GM12878 (cell line): ENCODE measurements around the gene ADPRHL1. TPM values are rescaled to one million over a fixed set of nuclear protein-coding genes. Genes with fewer than 3 reads are reported as not detected.
"Not testable (repeated sequence)": the region's sequence is repeated elsewhere in the genome, so short reads cannot be mapped to it uniquely, and the experiment has no call there.

ENCODE experiments used
- ATAC-seq: fragments of 200-7000 bp; cut with Tn5 transposase; 3 replicates; pipeline ENCODE4 v1.9.1; 2020; ENCODE audit warnings: mild to moderate bottlenecking, moderate library complexity
- BruUV-seq: library from RNA; stranded (reverse); fragments of 400-500 nt; replicated peaks from 2 replicates; lab custom pipeline; 2021; lab: Mats Ljungman, UMichigan
- CTCF ChIA-PET: fragments of 300-600 bp; sonication (Branson Sonifier 250); formaldehyde crosslinking; extraction: SDS; loops from one replicate; lab custom pipeline; 2021; ENCODE audit warnings: inconsistent platforms; lab: Yijun Ruan, JAX
- POLR2A ChIA-PET: fragments of 350-600 bp; formaldehyde crosslinking; extraction: SDS; loops from one replicate; lab custom pipeline; 2021; ENCODE audit warnings: inconsistent platforms; lab: Charles Lee
- RAD21 ChIA-PET: fragments of 300-600 bp; sonication (Branson Sonifier 250); formaldehyde crosslinking; loops from one replicate; lab custom pipeline; 2023; ENCODE audit warnings: antibody characterized with exemption; ENCODE audit not compliant: unreplicated experiment; lab: Charles Lee
- SMC1A ChIA-PET: fragments of 300-600 bp; sonication (Branson Sonifier 250); formaldehyde crosslinking; loops from one replicate; lab custom pipeline; 2023; ENCODE audit not compliant: unreplicated experiment, uncharacterized antibody; lab: Charles Lee
- DNase-seq: peaks from one replicate; pipeline ENCODE4 v3.0.0-alpha.2; 2011; ENCODE audit warnings: low read depth, low spot score
- FAIRE-seq: peaks from 3 replicates; lab custom pipeline; 2011; peaks lifted over from hg19 to GRCh38; lab: Jason Lieb, UNC
- H2AFZ ChIP-seq: 2 replicates; pipeline ENCODE4 v1.6.0; 2011; ENCODE audit warnings: low read depth, low read length, control low read depth; ENCODE audit not compliant: control insufficient read depth
- H3K27ac ChIP-seq: 2 replicates; pipeline ENCODE4 v1.5.1; 2011; ENCODE audit warnings: control low read depth; ENCODE audit not compliant: control insufficient read depth, insufficient read depth
- H3K27me3 ChIP-seq, 2 experiments: replicated peaks in 1 of 2; 2 replicates each; pipeline versions ENCODE4 v1.6.0 to v1.6.1; 2011; ENCODE audit warnings: low read length in 1 of 2; ENCODE audit not compliant: control insufficient read depth in 2 of 2, insufficient read depth in 2 of 2
- H3K36me3 ChIP-seq, 2 experiments: 2 replicates each; pipeline ENCODE4 v1.5.1; 2011; ENCODE audit warnings: low read length in 1 of 2; ENCODE audit not compliant: control insufficient read depth in 2 of 2, insufficient read depth in 2 of 2
- H3K4me1 ChIP-seq: 2 replicates; pipeline ENCODE4 v1.6.1; 2011; ENCODE audit warnings: mild to moderate bottlenecking, low read length, moderate library complexity, mixed read lengths; ENCODE audit not compliant: control insufficient read depth, insufficient read depth
- H3K4me2 ChIP-seq: 2 replicates; pipeline ENCODE4 v1.6.0; 2011; ENCODE audit warnings: control low read depth; ENCODE audit not compliant: control insufficient read depth, insufficient read depth
- H3K4me3 ChIP-seq: fragments of 200-600 bp; sonication (generic); 2 replicates; pipeline ENCODE4 v1.5.1; 2016
- H3K79me2 ChIP-seq: 2 replicates; pipeline ENCODE4 v1.6.0; 2011; ENCODE audit warnings: low read length; ENCODE audit not compliant: control insufficient read depth, insufficient read depth
- H3K9ac ChIP-seq: 2 replicates; pipeline ENCODE4 v1.8.0; 2011; ENCODE audit warnings: low read length, control low read depth, mixed read lengths; ENCODE audit not compliant: control insufficient read depth, insufficient read depth
- H3K9me3 ChIP-seq: replicated peaks from 3 replicates; pipeline ENCODE4 v1.5.1; 2011; ENCODE audit warnings: mild to moderate bottlenecking, low read length; ENCODE audit not compliant: control insufficient read depth, insufficient read depth
- H4K20me1 ChIP-seq: 2 replicates; pipeline ENCODE4 v1.6.0; 2011; ENCODE audit not compliant: control insufficient read depth, insufficient read depth
- BCL11A ChIP-seq: IDR thresholded peaks from 2 replicates; pipeline ENCODE4 v1.6.1; 2011; ENCODE audit warnings: low read depth, low read length
- BCLAF1 ChIP-seq: fragments of 450-650 bp; IDR thresholded peaks from 2 replicates; pipeline ENCODE4 v1.6.1; 2017; ENCODE audit warnings: antibody characterized with exemption, mild to moderate bottlenecking, moderate library complexity
- CBX5 ChIP-seq: sonication (generic); IDR thresholded peaks from 2 replicates; pipeline ENCODE4 v1.6.1; 2016; ENCODE audit warnings: low read depth, moderate library complexity, mild to moderate bottlenecking, inconsistent platforms
- HSF1 ChIP-seq: fragments of 150-350 bp; IDR thresholded peaks from 2 replicates; pipeline ENCODE4 v1.6.1; 2014; ENCODE audit warnings: mild to moderate bottlenecking, low read depth, low read length
- IRF3 ChIP-seq: fragments of 450-650 bp; IDR thresholded peaks from 2 replicates; pipeline ENCODE4 v1.6.1; 2014; ENCODE audit warnings: mild to moderate bottlenecking
- RFX5 ChIP-seq: IDR thresholded peaks from 2 replicates; pipeline ENCODE4 v1.6.1; 2011; ENCODE audit warnings: low read depth, low read length, improper control_type of control experiment
- SUPT20H ChIP-seq: IDR thresholded peaks from 2 replicates; pipeline ENCODE4 v1.6.1; 2011; ENCODE audit warnings: low read depth, mild to moderate bottlenecking, low read length, moderate library complexity, borderline replicate concordance; ENCODE audit not compliant: control insufficient read depth
- TAF1 ChIP-seq: IDR thresholded peaks from 2 replicates; pipeline ENCODE4 v1.6.1; 2011; ENCODE audit warnings: mild to moderate bottlenecking, low read depth, low read length, borderline replicate concordance
- USF1 ChIP-seq: IDR thresholded peaks from 2 replicates; pipeline ENCODE4 v1.6.1; 2011; ENCODE audit warnings: borderline replicate concordance, low read depth, mild to moderate bottlenecking, moderate library complexity, mixed read lengths, low read length; ENCODE audit not compliant: insufficient read depth; ENCODE audit errors: extremely low read length
- ZNF622 ChIP-seq: fragments of 450-650 bp; IDR thresholded peaks from 2 replicates; pipeline ENCODE4 v1.6.1; 2017; ENCODE audit warnings: mild to moderate bottlenecking, inconsistent platforms
- WGBS: methylation state at CpG from one replicate; pipeline ENCODE4 v1.1.6; 2016; ENCODE audit warnings: low lambda C conversion rate; ENCODE audit not compliant: insufficient replicate concordance, insufficient coverage; ENCODE audit errors: missing lambda C conversion rate; 5-methylcytosine and 5-hydroxymethylcytosine counted together
- in situ Hi-C: fragments of 300-500 bp; cut with MboI; formaldehyde crosslinking; loops from 9 replicates; pipeline ENCODE4 v1.14.3; 2018; ENCODE audit warnings: mixed read lengths
- intact Hi-C: fragments of 100-400 bp; cut with micrococcal nuclease; formaldehyde crosslinking; loops from one replicate; pipeline ENCODE4 v1.14.2; 2022; ENCODE audit not compliant: unreplicated experiment
- polyA plus RNA-seq, 11 experiments: library from polyadenylated mRNA; depleted of rRNA in 4 of 11; unstranded in 6 of 11; stranded (reverse) in 5 of 11; fragments of >200 nt; fragmentation: Nextera tagmentation in 4 of 11; fragmentation: Illumina TruSeq in 1 of 11; extraction: Ambion mirVana in 4 of 11; extraction: Trizol in 1 of 11; gene quantifications; 1 replicate in 1 of 11; 2 replicates in 10 of 11; pipeline versions ENCODE4 v1.2.1 to v1.2.3, GENCODE V29; 2011 to 2016; ENCODE audit warnings: inconsistent platforms in 2 of 11, missing spikeins in 2 of 11, low read depth in 1 of 11
- total RNA-seq, 4 experiments: library from RNA; depleted of rRNA in 3 of 4; stranded (reverse); fragments of >200 nt in 3 of 4; fragmentation: Illumina TruSeq in 1 of 4; extraction: Trizol in 1 of 4; gene quantifications; 2 replicates each; pipeline versions ENCODE4 v1.2.1 to v1.2.3, GENCODE V29; 2013 to 2021

The ADPRHL1 gene
- total and polyA plus RNA-seq, 10 of the 15 experiments (the other 5 are each of a cell fraction or from before 2014, with no cell fraction given): 0.05 to 1.9 (median 1.0) TPM

GRCh38 chr13:113389586-113389985, 63.7 kb downstream of the ADPRHL1 start:
- H3K4me3 ChIP-seq, FAIRE-seq, ATAC-seq, intact Hi-C loops, H3K4me2 ChIP-seq, H4K20me1 ChIP-seq, BruUV-seq, H2AFZ ChIP-seq, H3K4me1 ChIP-seq, H3K9me3 ChIP-seq, H3K27me3 ChIP-seq, H3K27ac ChIP-seq, POLR2A ChIA-PET, in situ Hi-C loops, H3K79me2 ChIP-seq, H3K9ac ChIP-seq, SMC1A ChIA-PET, DNase-seq, H3K36me3 ChIP-seq: not testable (repeated sequence)
- CTCF ChIA-PET: interaction anchor here (1.5 kb wide), 1 partner anchor 9 kb away, joined by 4 read pairs; no protein-coding TSS in a partner anchor
- whole genome bisulfite sequencing: 82% methylated on average over 8 of the region's 8 CpGs
- RAD21 ChIA-PET: interaction anchor here (1.2 kb wide), 1 partner anchor 65 kb away, joined by 3 read pairs; no protein-coding TSS in a partner anchor

- Histone ChIP-seq H3K36me3 (no peaks in the 10 kb centered on the region), H3K27ac (no peak overlapping the region), H4K20me1 (no peaks in the 10 kb centered on the region), H3K4me3 (no peak overlapping the region), H3K27me3 (no peaks in the 10 kb centered on the region), H3K9me3 (no peaks in the 10 kb centered on the region), H3K9ac (no peak overlapping the region), H3K4me1 (no peaks in the 10 kb centered on the region), H2AFZ (no peak overlapping the region), H3K4me2 (no peak overlapping the region), H3K79me2 (no peaks in the 10 kb centered on the region)
- in situ Hi-C loops: no loop called here
- ChIA-PET SMC1A (interaction anchor here (0.6 to 1.6 kb wide), 3 partner anchors 38 to 116 kb away, joined by 3 read pairs; no protein-coding TSS in a partner anchor), POLR2A (no interaction called here), CTCF (interaction anchor here (0.6 to 1.6 kb wide), 2 partner anchors 118 to 445 kb away, joined by 3 read pairs; no protein-coding TSS in a partner anchor), RAD21 (no interaction called here)
- ATAC-seq (no peak), DNase-seq (no peak), FAIRE-seq (no peak)
- intact Hi-C loops: no loop called here
- BruUV-seq: no TSS peak
- 0% methylated on average over 1 of the region's 1 CpG for WGBS
- TF ChIP-seq HSF1 (no peak), CBX5 (no peak), BCL11A (no peak), RFX5 (no peak), BCLAF1 (no peak), USF1 (no peak), ZNF622 (no peak), TAF1 (no peak), SUPT20H (no peak), IRF3 (no peak)
These were observed 65.9 kb downstream of the ADPRHL1 start for GRCh38 chr13:113387396-113387795.
